ENCODE results near the gene CCDC197.

GRCh38 chr14:94038921-94039629 lies 42.0 kb downstream of the CCDC197 start:
- TF ChIP-seq CTCF (IDR thresholded peaks at IDR 0.05) (no peak), ZFX (IDR thresholded peaks at IDR 0.05; ENCODE audit: borderline replicate concordance) (no peak)

Measured in 22Rv1 (cell line).